Measurements from ENCODE around the gene CD300E. TPM values are rescaled to one million over a fixed set of nuclear protein-coding genes. Genes with fewer than 3 reads are reported as not detected.

The CD300E gene
- total and polyA plus RNA-seq, 9 donors = 0.11 to 1.1 (median 0.30) TPM

DNA sequence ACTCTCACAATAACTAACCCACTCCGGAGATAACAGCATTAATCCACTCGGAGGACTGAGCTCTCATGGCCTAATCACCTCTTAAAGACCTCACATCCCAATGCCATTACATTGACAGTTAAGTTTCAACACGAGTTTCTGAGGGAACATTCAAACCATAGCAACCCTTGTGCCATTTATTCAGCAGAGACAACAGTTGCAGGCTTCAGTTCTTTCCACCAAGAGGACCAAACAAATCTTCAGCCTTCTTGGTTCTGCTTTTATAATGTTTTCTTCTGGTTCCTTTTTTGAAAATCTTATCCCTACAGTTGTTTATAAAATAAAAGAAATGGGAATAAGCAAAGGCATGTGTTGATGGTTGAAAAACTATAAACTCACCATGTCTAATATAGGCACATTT, 2.1 kb upstream of the CD300E start:
- H3K4me1 ChIP-seq (ENCODE audit: insufficient read depth) = no peaks in the 10 kb centered on the region
- H3K4me3 ChIP-seq = no peak overlapping the region
- no peak for DNase-seq
- no peaks in the 10 kb centered on the region for H3K9me3 ChIP-seq
- TF ChIP-seq EP300 (IDR thresholded peaks at IDR 0.05) (no peak), POLR2A (IDR thresholded peaks at IDR 0.05) (no peak)
- TF ChIP-seq, protein P1, sequence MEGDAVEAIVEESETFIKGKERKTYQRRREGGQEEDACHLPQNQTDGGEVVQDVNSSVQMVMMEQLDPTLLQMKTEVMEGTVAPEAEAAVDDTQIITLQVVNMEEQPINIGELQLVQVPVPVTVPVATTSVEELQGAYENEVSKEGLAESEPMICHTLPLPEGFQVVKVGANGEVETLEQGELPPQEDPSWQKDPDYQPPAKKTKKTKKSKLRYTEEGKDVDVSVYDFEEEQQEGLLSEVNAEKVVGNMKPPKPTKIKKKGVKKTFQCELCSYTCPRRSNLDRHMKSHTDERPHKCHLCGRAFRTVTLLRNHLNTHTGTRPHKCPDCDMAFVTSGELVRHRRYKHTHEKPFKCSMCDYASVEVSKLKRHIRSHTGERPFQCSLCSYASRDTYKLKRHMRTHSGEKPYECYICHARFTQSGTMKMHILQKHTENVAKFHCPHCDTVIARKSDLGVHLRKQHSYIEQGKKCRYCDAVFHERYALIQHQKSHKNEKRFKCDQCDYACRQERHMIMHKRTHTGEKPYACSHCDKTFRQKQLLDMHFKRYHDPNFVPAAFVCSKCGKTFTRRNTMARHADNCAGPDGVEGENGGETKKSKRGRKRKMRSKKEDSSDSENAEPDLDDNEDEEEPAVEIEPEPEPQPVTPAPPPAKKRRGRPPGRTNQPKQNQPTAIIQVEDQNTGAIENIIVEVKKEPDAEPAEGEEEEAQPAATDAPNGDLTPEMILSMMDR (IDR thresholded peaks at IDR 0.05) = no peak
- H3K36me3 ChIP-seq = no peaks in the 10 kb centered on the region
- no peaks in the 10 kb centered on the region for H3K27me3 ChIP-seq
- no peak overlapping the region for H3K27ac ChIP-seq
- intact Hi-C loops (cut with DNase I) = no loop called here
- WGBS, 3 donors = 51 to 71% (median 59%) methylated on average over 3 of the region's 3 CpGs

- Histone ChIP-seq H3K27ac (no peak overlapping the region), H3K27me3 (no peaks in the 10 kb centered on the region), H3K9me3 (no peaks in the 10 kb centered on the region), H3K4me1 (ENCODE audit: insufficient read depth) (no peaks in the 10 kb centered on the region), H3K4me3 (no peak overlapping the region), H3K36me3 (no peaks in the 10 kb centered on the region)
- no peak for TF ChIP-seq POLR2A (IDR thresholded peaks at IDR 0.05)
- TF ChIP-seq EP300 (IDR thresholded peaks at IDR 0.05) = no peak
- TF ChIP-seq, protein P1 (IDR thresholded peaks at IDR 0.05) = no peak
- 82 to 97% (median 97%) methylated on average over 1 of the region's 1 CpG for WGBS, 3 donors
- no peak for DNase-seq
- intact Hi-C loops (cut with DNase I) = no loop called here
Observed at GRCh38 chr17:74624131-74624530, 593 bp upstream of the CD300E start.

GRCh38 chr17:74619077-74619673, 4.4 kb downstream of the CD300E start:
- H3K4me3 ChIP-seq = no peak overlapping the region
- H3K27me3 ChIP-seq = no peaks in the 10 kb centered on the region
- H3K4me1 ChIP-seq (ENCODE audit: insufficient read depth) = no peaks in the 10 kb centered on the region
- intact Hi-C loops (cut with DNase I) = loop anchor here in 1 of 4 donors (10.0 kb wide), 1 partner anchor 64 kb away; no protein-coding TSS in a partner anchor
- no peak overlapping the region for H3K27ac ChIP-seq
- 54 to 75% (median 63%) methylated on average over 2 of the region's 2 CpGs for WGBS, 3 donors
- TF ChIP-seq POLR2A (IDR thresholded peaks at IDR 0.05) (no peak), EP300 (IDR thresholded peaks at IDR 0.05) (no peak)
- TF ChIP-seq, protein P1 (IDR thresholded peaks at IDR 0.05) = no peak
- H3K36me3 ChIP-seq = no peaks in the 10 kb centered on the region
- H3K9me3 ChIP-seq = no peaks in the 10 kb centered on the region
- DNase-seq = no peak

DNA sequence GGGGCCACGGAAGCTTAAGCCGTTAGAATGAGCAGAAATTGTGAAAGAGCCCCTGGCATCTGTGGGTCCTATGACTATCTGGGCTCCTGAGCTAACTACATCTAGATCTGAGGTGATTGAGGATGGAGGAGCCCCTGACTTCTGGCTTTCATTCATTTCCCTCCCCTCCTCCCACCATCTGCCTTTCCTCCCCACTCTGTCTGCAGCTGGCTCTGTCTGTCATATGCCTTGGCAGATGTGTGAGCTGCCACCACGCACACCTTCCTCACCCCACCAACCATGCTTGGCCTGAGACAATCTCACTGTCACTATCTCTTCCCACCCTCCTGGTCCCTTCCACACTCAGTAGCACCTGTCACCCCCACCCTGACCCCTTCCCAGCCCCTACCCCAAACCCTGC, 5.1 kb downstream of the CD300E start:
- H3K36me3 ChIP-seq = no peaks in the 10 kb centered on the region
- intact Hi-C loops (cut with DNase I) = loop anchor here in 1 of 4 donors (10.0 kb wide), 1 partner anchor 64 kb away; no protein-coding TSS in a partner anchor
- H3K4me3 ChIP-seq = no peak overlapping the region
- no peaks in the 10 kb centered on the region for H3K27me3 ChIP-seq
- WGBS, 3 donors = 60 to 74% (median 65%) methylated on average over 3 of the region's 3 CpGs
- no peaks in the 10 kb centered on the region for H3K9me3 ChIP-seq
- H3K27ac ChIP-seq = no peak overlapping the region
- no peak for DNase-seq
- no peak for TF ChIP-seq POLR2A (IDR thresholded peaks at IDR 0.05)
- TF ChIP-seq, protein P1 (IDR thresholded peaks at IDR 0.05) = no peak
- TF ChIP-seq EP300 (IDR thresholded peaks at IDR 0.05) = no peak
- H3K4me1 ChIP-seq (ENCODE audit: insufficient read depth) = no peaks in the 10 kb centered on the region
